Thyroid gland (tissue), 4 donors: ENCODE results near the gene OR10H1.

Experiments used
- CTCF ChIP-seq, 6 experiments: fragments of 200-600 bp in 3 of 6; fragments of 450-650 bp in 3 of 6; sonication (generic) in 3 of 6; IDR thresholded peaks; one replicate each; pipeline ENCODE4 v1.5.1; 2016 to 2019; ENCODE audit warnings: antibody characterized with exemption in 6 of 6, mild to moderate bottlenecking in 2 of 6, inconsistent platforms in 1 of 6, moderate library complexity in 1 of 6
- POLR2A ChIP-seq, 2 donors: fragments of 450-650 bp; IDR thresholded peaks; one replicate each; pipeline ENCODE4 v1.6.1; 2017; ENCODE audit warnings: antibody characterized with exemption in 2 of 2, mild to moderate bottlenecking in 2 of 2, moderate library complexity in 1 of 2

GRCh38 chr19:15846923-15847322 is 31.5 kb upstream of the OR10H1 start:
- TF ChIP-seq CTCF (IDR thresholded peaks at IDR 0.05) (no peak), POLR2A (IDR thresholded peaks at IDR 0.05) (no peak)
